IMR-90 (cell line): ENCODE measurements around the gene KCNIP3. TPM values are rescaled to one million over a fixed set of nuclear protein-coding genes. Genes with fewer than 3 reads are reported as not detected.

Experiments
- ATAC-seq: fragments of 200-7000 bp; cut with Tn5 transposase; 2 replicates; pipeline ENCODE4 v1.9.1; 2020; ENCODE audit warnings: low read depth, mild to moderate bottlenecking, moderate library complexity
- BruUV-seq: library from RNA; stranded (reverse); fragments of 400-500 nt; replicated peaks from 2 replicates; lab custom pipeline; 2021; lab: Mats Ljungman, UMichigan
- CTCF ChIA-PET: fragments of 300-600 bp; formaldehyde crosslinking; extraction: SDS; loops from one replicate; lab custom pipeline; 2021; ENCODE audit warnings: antibody characterized with exemption; lab: Yijun Ruan, JAX
- POLR2A ChIA-PET: fragments of 300-600 bp; sonication (Branson Sonifier 250); formaldehyde crosslinking; loops from one replicate; lab custom pipeline; 2022; ENCODE audit warnings: antibody characterized with exemption; ENCODE audit not compliant: unreplicated experiment; lab: Charles Lee
- DNase-seq: peaks from one replicate; pipeline ENCODE4 v3.0.0; 2013
- H2AFZ ChIP-seq: replicated peaks from 2 replicates; pipeline ENCODE3; 2013; ENCODE audit warnings: low read length, mild to moderate bottlenecking; ENCODE audit not compliant: poor library complexity
- H2AK5ac ChIP-seq: 2 replicates; pipeline ENCODE4 v1.6.1; 2013; ENCODE audit warnings: low read depth, low read length, inconsistent platforms
- H2AK9ac ChIP-seq: replicated peaks from 2 replicates; pipeline ENCODE3; 2013; ENCODE audit warnings: mild to moderate bottlenecking, low read depth, low read length, moderate library complexity; ENCODE audit not compliant: poor library complexity
- H2BK120ac ChIP-seq: 2 replicates; pipeline ENCODE4 v1.6.1; 2013; ENCODE audit warnings: low read depth, low read length, inconsistent platforms
- H2BK15ac ChIP-seq: 3 replicates; pipeline ENCODE4 v1.6.1; 2013; ENCODE audit warnings: low read depth, low read length, inconsistent platforms
- H2BK20ac ChIP-seq: 2 replicates; pipeline ENCODE4 v1.6.1; 2013; ENCODE audit warnings: low read depth, mild to moderate bottlenecking, inconsistent platforms, low read length, moderate library complexity
- H2BK5ac ChIP-seq: 2 replicates; pipeline ENCODE4 v1.6.1; 2013; ENCODE audit warnings: mild to moderate bottlenecking, low read depth, low read length, inconsistent platforms; ENCODE audit not compliant: poor library complexity, severe bottlenecking
- H3K14ac ChIP-seq: replicated peaks from 2 replicates; pipeline ENCODE4 v1.6.1; 2013; ENCODE audit warnings: low read depth, low read length, inconsistent platforms
- H3K18ac ChIP-seq: 2 replicates; pipeline ENCODE4 v1.6.1; 2013; ENCODE audit warnings: low read depth, low read length, control low read depth
- H3K23ac ChIP-seq: 2 replicates; pipeline ENCODE4 v1.6.1; 2013; ENCODE audit warnings: low read depth, low read length, inconsistent platforms
- H3K27ac ChIP-seq: 2 replicates; pipeline ENCODE4 v1.5.1; 2013; ENCODE audit warnings: mild to moderate bottlenecking, control low read depth, low read length; ENCODE audit not compliant: insufficient read depth
- H3K27me3 ChIP-seq: 2 replicates; pipeline ENCODE4 v1.6.1; 2013; ENCODE audit warnings: low read length; ENCODE audit not compliant: control insufficient read depth, insufficient read depth
- H3K36me3 ChIP-seq: 2 replicates; pipeline ENCODE4 v1.6.1; 2013; ENCODE audit warnings: low read length, mixed read lengths; ENCODE audit not compliant: control insufficient read depth, insufficient read depth
- H3K4ac ChIP-seq: 2 replicates; pipeline ENCODE4 v1.6.1; 2013; ENCODE audit warnings: low read depth, low read length, inconsistent platforms
- H3K4me1 ChIP-seq: 2 replicates; pipeline ENCODE4 v1.6.1; 2013; ENCODE audit warnings: low read length, mixed read lengths; ENCODE audit not compliant: control insufficient read depth, insufficient read depth
- H3K4me2 ChIP-seq: 2 replicates; pipeline ENCODE4 v1.6.1; 2013; ENCODE audit warnings: low read depth, mild to moderate bottlenecking, control low read depth, low read length, moderate library complexity
- H3K4me3 ChIP-seq: 2 replicates; pipeline ENCODE4 v1.5.1; 2013; ENCODE audit warnings: low read depth, mild to moderate bottlenecking, control low read depth, low read length, moderate library complexity; ENCODE audit not compliant: insufficient read depth
- H3K56ac ChIP-seq: 2 replicates; pipeline ENCODE4 v1.6.1; 2013; ENCODE audit warnings: low read length, inconsistent platforms; ENCODE audit not compliant: insufficient read depth; ENCODE audit errors: extremely low read depth
- H3K79me1 ChIP-seq, 2 experiments: 2 replicates each; pipeline ENCODE4 v1.6.1; 2013; ENCODE audit warnings: low read length in 2 of 2, inconsistent platforms in 1 of 2, low read depth in 1 of 2
- H3K9ac ChIP-seq: 2 replicates; pipeline ENCODE4 v1.6.1; 2013; ENCODE audit warnings: low read depth, low read length, control low read depth
- H3K9me1 ChIP-seq: 2 replicates; pipeline ENCODE4 v1.6.1; 2013; ENCODE audit warnings: low read length, inconsistent platforms; ENCODE audit not compliant: insufficient read depth
- H3K9me3 ChIP-seq: 2 replicates; pipeline ENCODE4 v1.6.1; 2013; ENCODE audit warnings: low read length; ENCODE audit not compliant: control insufficient read depth, insufficient read depth
- H4K20me1 ChIP-seq: 2 replicates; pipeline ENCODE4 v1.6.1; 2013; ENCODE audit warnings: low read length, inconsistent platforms; ENCODE audit not compliant: insufficient read depth
- H4K5ac ChIP-seq: 2 replicates; pipeline ENCODE4 v1.6.1; 2013; ENCODE audit warnings: mild to moderate bottlenecking, low read depth, low read length, control low read depth
- H4K8ac ChIP-seq, 2 experiments: 2 replicates each; pipeline ENCODE4 v1.6.1; 2013; ENCODE audit warnings: low read depth in 2 of 2, low read length in 2 of 2, control low read depth in 1 of 2, inconsistent platforms in 1 of 2
- H4K91ac ChIP-seq: 2 replicates; pipeline ENCODE4 v1.6.1; 2013; ENCODE audit warnings: low read depth, low read length, inconsistent platforms; ENCODE audit not compliant: insufficient read depth
- BHLHE40 ChIP-seq: fragments of 150-350 bp; IDR thresholded peaks from 2 replicates; pipeline ENCODE4 v1.6.1; 2016; ENCODE audit warnings: mild to moderate bottlenecking, low read depth, low read length
- CHD1 ChIP-seq: IDR thresholded peaks from 2 replicates; pipeline ENCODE4 v1.6.1; 2012; ENCODE audit warnings: low read depth, low read length, improper control_type of control experiment
- FOS ChIP-seq: fragments of 150-350 bp; IDR thresholded peaks from 2 replicates; pipeline ENCODE4 v1.6.1; 2016; ENCODE audit warnings: low read depth, low read length
- MAFK ChIP-seq: IDR thresholded peaks from 2 replicates; pipeline ENCODE4 v1.6.1; 2012; ENCODE audit warnings: low read depth, low read length, improper control_type of control experiment
- MAZ ChIP-seq: IDR thresholded peaks from 2 replicates; pipeline ENCODE4 v1.6.1; 2012; ENCODE audit warnings: low read depth, mild to moderate bottlenecking, low read length, improper control_type of control experiment, moderate library complexity, borderline replicate concordance
- MXI1 ChIP-seq: IDR thresholded peaks from 2 replicates; pipeline ENCODE4 v1.6.1; 2012; ENCODE audit warnings: low read depth, mild to moderate bottlenecking, low read length, moderate library complexity, borderline replicate concordance
- POLR2A ChIP-seq: IDR thresholded peaks from 2 replicates; pipeline ENCODE4 v1.6.1; 2012; ENCODE audit warnings: mild to moderate bottlenecking, low read depth, low read length
- RCOR1 ChIP-seq: IDR thresholded peaks from 2 replicates; pipeline ENCODE4 v1.6.1; 2012; ENCODE audit warnings: mild to moderate bottlenecking, low read length, improper control_type of control experiment; ENCODE audit not compliant: insufficient replicate concordance
- RFX5 ChIP-seq: IDR thresholded peaks from 2 replicates; pipeline ENCODE4 v1.8.0; 2012; ENCODE audit warnings: low read depth, mild to moderate bottlenecking, low read length, moderate library complexity
- SMC3 ChIP-seq: fragments of 150-350 bp; IDR thresholded peaks from 2 replicates; pipeline ENCODE4 v1.6.1; 2016; ENCODE audit warnings: low read depth, mild to moderate bottlenecking, antibody characterized with exemption, low read length, moderate library complexity
- USF2 ChIP-seq: fragments of 150-350 bp; IDR thresholded peaks from 2 replicates; pipeline ENCODE4 v1.6.1; 2017; ENCODE audit warnings: mild to moderate bottlenecking, antibody characterized with exemption, low read length, low read depth
- WGBS, 2 experiments: methylation state at CpG; one replicate each; pipeline versions ENCODE4 v1.1.5 to v1.1.7; 2013; ENCODE audit warnings: missing lambda C conversion rate in 2 of 2; ENCODE audit not compliant: insufficient read length in 1 of 2; ENCODE audit errors: extremely low coverage in 2 of 2; 5-methylcytosine and 5-hydroxymethylcytosine counted together
- dilution Hi-C: fragments of 300-500 bp; cut with HindIII; formaldehyde crosslinking; loops from one replicate; pipeline ENCODE4 v1.14.3; 2018; ENCODE audit warnings: low sequenced_read_pairs; ENCODE audit not compliant: unreplicated experiment
- in situ Hi-C: fragments of 300-500 bp; cut with MboI; formaldehyde crosslinking; loops from 3 replicates; pipeline ENCODE4 v1.14.3; 2019; ENCODE audit warnings: low sequenced_read_pairs, inconsistent platforms, mixed read lengths
- intact Hi-C: fragments of 100-400 bp; cut with micrococcal nuclease; formaldehyde crosslinking; loops from 2 replicates; pipeline ENCODE4 v1.10.0; 2022
- polyA plus RNA-seq, 3 experiments: library from polyadenylated mRNA; depleted of rRNA; stranded (reverse); fragments of >200 nt; gene quantifications; 2 replicates each; pipeline ENCODE4 v1.2.3, GENCODE V29; 2012; ENCODE audit warnings: low replicate concordance in 1 of 3
- total RNA-seq: library from RNA; depleted of rRNA; stranded (reverse); fragments of >200 nt; gene quantifications from 2 replicates; pipeline ENCODE4 v1.2.3, GENCODE V29; 2012
- TF ChIP-seq, protein P1 (sequence below): fragments of 150-350 bp; IDR thresholded peaks from 2 replicates; pipeline ENCODE4 v1.6.1; 2016; ENCODE audit warnings: low read depth, mild to moderate bottlenecking, low read length, moderate library complexity, borderline replicate concordance

KCNIP3 gene
- total and polyA plus RNA-seq, 2 of the 4 experiments (the other 2 are of a cell fraction), result 0.72 to 1.4 TPM

DNA sequence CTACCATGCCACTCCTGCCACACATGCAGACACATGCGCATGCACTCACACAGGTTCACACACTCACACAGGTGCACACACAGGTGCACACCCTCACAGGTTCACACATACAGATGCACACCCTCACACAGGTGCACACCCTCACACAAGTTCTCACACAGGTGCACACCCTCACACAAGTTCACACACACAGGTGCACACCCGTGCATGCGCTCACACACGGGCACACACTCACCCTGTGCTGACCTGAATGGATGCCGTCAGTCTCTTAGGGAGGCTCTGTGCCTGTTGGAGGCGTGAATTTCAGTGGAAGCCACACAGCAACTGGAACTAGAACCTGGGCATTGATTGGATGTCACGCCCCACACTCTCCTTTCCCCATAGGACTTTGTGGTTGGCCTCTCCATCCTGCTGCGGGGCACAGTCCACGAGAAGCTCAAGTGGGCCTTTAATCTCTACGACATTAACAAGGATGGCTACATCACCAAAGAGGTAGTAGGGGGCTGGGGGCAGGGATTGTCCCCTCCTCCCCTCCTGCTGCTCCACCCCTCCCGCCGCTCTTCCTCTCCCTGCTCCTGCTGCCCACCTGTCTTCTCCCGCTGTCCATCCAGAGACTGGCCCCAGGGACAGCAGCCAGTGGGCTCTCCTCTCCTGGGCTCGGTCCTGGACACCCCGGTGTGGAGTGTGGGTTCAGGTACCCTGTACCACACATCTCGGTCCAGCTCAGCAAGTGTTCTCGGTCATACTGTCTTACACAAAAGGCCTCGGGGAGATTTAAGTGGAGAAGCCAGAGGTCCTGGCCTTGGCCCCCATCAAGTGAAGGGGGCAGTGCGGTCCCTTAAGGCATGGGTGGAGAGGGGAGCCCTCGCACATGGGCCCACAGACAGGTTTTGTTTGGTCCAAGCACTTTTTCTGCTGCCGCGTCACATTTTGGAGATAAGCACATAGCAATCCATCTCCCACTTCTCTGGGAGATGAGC is 84.4 kb downstream of the KCNIP3 start (continued):
- TF ChIP-seq RCOR1, result no peak

GRCh38 chr2:95382192-95382591 is 85.0 kb downstream of the KCNIP3 start:
- DNase-seq (no peak), ATAC-seq (no peak)
- Histone ChIP-seq H4K5ac (no peak overlapping the region), H3K9me3 (no peaks in the 10 kb centered on the region), H2AFZ (no peak overlapping the region), H3K27me3 (peaks cover 3% of the 10 kb centered on the region), H3K9me1 (no peaks in the 10 kb centered on the region; the same call in 1 of the 2 replicates), H2BK20ac (no peak overlapping the region), H3K4ac (no peak overlapping the region), H3K56ac (no peak overlapping the region), H2BK120ac (no peak overlapping the region), H3K23ac (no peak overlapping the region), H3K27ac (no peak overlapping the region), H3K4me3 (no peak overlapping the region), H3K9ac (no peak overlapping the region), H3K4me2 (no peak overlapping the region), H3K18ac (no peak overlapping the region), H4K20me1 (no peaks in the 10 kb centered on the region), H2AK9ac (no peak overlapping the region), H3K36me3 (no peaks in the 10 kb centered on the region; the same call in 1 of the 2 replicates), H3K79me1 (no peaks in the 10 kb centered on the region), H4K91ac (no peak overlapping the region), H3K14ac (no peak overlapping the region), H4K8ac (no peak overlapping the region), H2BK5ac (no peak overlapping the region), H2AK5ac (no peak overlapping the region), H2BK15ac (no peak overlapping the region), H3K4me1 (no peaks in the 10 kb centered on the region)
- WGBS, 2 experiments, result 88% methylated on average over 3 of the region's 20 CpGs; no CpG with 5 or more reads in 1 of the 2 experiments
- in situ Hi-C loops, result no loop called here
- TF ChIP-seq POLR2A (no peak), MXI1 (no peak), SMC3 (no peak), MAFK (no peak), FOS (no peak), USF2 (no peak), RCOR1 (no peak), BHLHE40 (no peak), RFX5 (no peak), MAZ (no peak), CHD1 (no peak)
- TF ChIP-seq, protein P1, sequence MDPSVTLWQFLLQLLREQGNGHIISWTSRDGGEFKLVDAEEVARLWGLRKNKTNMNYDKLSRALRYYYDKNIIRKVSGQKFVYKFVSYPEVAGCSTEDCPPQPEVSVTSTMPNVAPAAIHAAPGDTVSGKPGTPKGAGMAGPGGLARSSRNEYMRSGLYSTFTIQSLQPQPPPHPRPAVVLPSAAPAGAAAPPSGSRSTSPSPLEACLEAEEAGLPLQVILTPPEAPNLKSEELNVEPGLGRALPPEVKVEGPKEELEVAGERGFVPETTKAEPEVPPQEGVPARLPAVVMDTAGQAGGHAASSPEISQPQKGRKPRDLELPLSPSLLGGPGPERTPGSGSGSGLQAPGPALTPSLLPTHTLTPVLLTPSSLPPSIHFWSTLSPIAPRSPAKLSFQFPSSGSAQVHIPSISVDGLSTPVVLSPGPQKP, result no peak
- ChIA-PET CTCF (no interaction called here), POLR2A (no interaction called here)
- intact Hi-C loops, result no loop called here
- dilution Hi-C loops, result no loop called here
- no TSS peak for BruUV-seq
